ENCODE data around the gene KPTN. TPM values are rescaled to one million over a fixed set of nuclear protein-coding genes. Genes with fewer than 3 reads are reported as not detected.
A peak's percentile ranks its signal among the peaks of the same experiment; 100 is the strongest.

The KPTN gene
- total RNA-seq, 1 donor: 4.0 TPM

GRCh38 chr19:47511128-47511517 lies 27.1 kb upstream of the KPTN start:
- Histone ChIP-seq H3K4me2 (ENCODE audit: insufficient read depth, low read length) (peak overlapping the region; percentile 87), H3K27ac (ENCODE audit: low read depth, low read length) (peak overlapping the region; percentile 39), H4K20me1 (ENCODE audit: insufficient read depth, low read length) (peaks cover 68% of the 10 kb centered on the region), H3K4me1 (ENCODE audit: insufficient read depth, low read length) (peaks cover 50% of the 10 kb centered on the region), H3K4me3 (ENCODE audit: insufficient read depth, low read length) (no peak overlapping the region), H3K9me3 (ENCODE audit: low read depth, low read length) (no peaks in the 10 kb centered on the region), H2AFZ (ENCODE audit: low read length) (no peak overlapping the region), H3K27me3 (ENCODE audit: insufficient read depth, low read length) (no peaks in the 10 kb centered on the region), H3K79me2 (ENCODE audit: insufficient read depth, low read length) (peaks cover 87% of the 10 kb centered on the region), H3K36me3 (ENCODE audit: insufficient read depth, low read length) (peaks cover 5% of the 10 kb centered on the region)
- TF ChIP-seq CTCF (IDR thresholded peaks at IDR 0.05; ENCODE audit: extremely low read depth, low read depth, low read length): no peak
- no peak for DNase-seq (ENCODE audit: insufficient read length, low spot score, missing footprints)

GRCh38 chr19:47510516-47511127 lies 26.6 kb upstream of the KPTN start:
- peak overlapping the region; percentile 74 for H3K27ac ChIP-seq (ENCODE audit: low read depth, low read length)
- peaks cover 7% of the 10 kb centered on the region for H3K36me3 ChIP-seq (ENCODE audit: insufficient read depth, low read length)
- no peak for DNase-seq (ENCODE audit: insufficient read length, low spot score, missing footprints)
- peak overlapping the region; percentile 44 for H3K4me2 ChIP-seq (ENCODE audit: insufficient read depth, low read length)
- H3K4me3 ChIP-seq (ENCODE audit: insufficient read depth, low read length): no peak overlapping the region
- H3K4me1 ChIP-seq (ENCODE audit: insufficient read depth, low read length): peaks cover 45% of the 10 kb centered on the region
- TF ChIP-seq CTCF (IDR thresholded peaks at IDR 0.05; ENCODE audit: extremely low read depth, low read depth, low read length): no peak
- H2AFZ ChIP-seq (ENCODE audit: low read length): no peak overlapping the region
- H3K9me3 ChIP-seq (ENCODE audit: low read depth, low read length): no peaks in the 10 kb centered on the region
- peaks cover 92% of the 10 kb centered on the region for H3K79me2 ChIP-seq (ENCODE audit: insufficient read depth, low read length)
- peaks cover 70% of the 10 kb centered on the region for H4K20me1 ChIP-seq (ENCODE audit: insufficient read depth, low read length)
- no peaks in the 10 kb centered on the region for H3K27me3 ChIP-seq (ENCODE audit: insufficient read depth, low read length)

GRCh38 chr19:47509973-47510372 lies 26.0 kb upstream of the KPTN start:
- Histone ChIP-seq H3K79me2 (ENCODE audit: insufficient read depth, low read length) (peaks cover 98% of the 10 kb centered on the region), H3K36me3 (ENCODE audit: insufficient read depth, low read length) (peaks cover 10% of the 10 kb centered on the region), H2AFZ (ENCODE audit: low read length) (no peak overlapping the region), H3K27ac (ENCODE audit: low read depth, low read length) (peak overlapping the region; percentile 74), H3K4me2 (ENCODE audit: insufficient read depth, low read length) (peak overlapping the region; percentile 44), H3K4me3 (ENCODE audit: insufficient read depth, low read length) (peak overlapping the region; percentile 15), H3K9me3 (ENCODE audit: low read depth, low read length) (no peaks in the 10 kb centered on the region), H4K20me1 (ENCODE audit: insufficient read depth, low read length) (peaks cover 76% of the 10 kb centered on the region), H3K4me1 (ENCODE audit: insufficient read depth, low read length) (peaks cover 45% of the 10 kb centered on the region), H3K27me3 (ENCODE audit: insufficient read depth, low read length) (no peaks in the 10 kb centered on the region)
- DNase-seq (ENCODE audit: insufficient read length, low spot score, missing footprints): peak; percentile 93
- TF ChIP-seq CTCF (IDR thresholded peaks at IDR 0.05; ENCODE audit: extremely low read depth, low read depth, low read length): no peak

- Histone ChIP-seq H2AFZ (ENCODE audit: low read length) (no peak overlapping the region), H3K27me3 (ENCODE audit: insufficient read depth, low read length) (no peaks in the 10 kb centered on the region), H4K20me1 (ENCODE audit: insufficient read depth, low read length) (peaks cover 77% of the 10 kb centered on the region), H3K79me2 (ENCODE audit: insufficient read depth, low read length) (peaks cover 99% of the 10 kb centered on the region), H3K36me3 (ENCODE audit: insufficient read depth, low read length) (peaks cover 10% of the 10 kb centered on the region), H3K9me3 (ENCODE audit: low read depth, low read length) (no peaks in the 10 kb centered on the region), H3K27ac (ENCODE audit: low read depth, low read length) (peak overlapping the region; percentile 74), H3K4me2 (ENCODE audit: insufficient read depth, low read length) (peak overlapping the region; percentile 44), H3K4me3 (ENCODE audit: insufficient read depth, low read length) (peak overlapping the region; percentile 15), H3K4me1 (ENCODE audit: insufficient read depth, low read length) (peaks cover 45% of the 10 kb centered on the region)
- no peak for TF ChIP-seq CTCF (IDR thresholded peaks at IDR 0.05; ENCODE audit: extremely low read depth, low read depth, low read length)
- DNase-seq (ENCODE audit: insufficient read length, low spot score, missing footprints): no peak
Measured at GRCh38 chr19:47509170-47509847, 25.3 kb upstream of the KPTN start.

Data from osteoblast (primary cell).